Ovary (tissue), 3 donors: Measurements from ENCODE around the gene GNAI3.

Source experiments
- EP300 ChIP-seq: sonication (generic); formaldehyde crosslinking; IDR thresholded peaks from one replicate; pipeline ENCODE4 v1.6.1; 2017; ENCODE audit warnings: antibody characterized with exemption
- POLR2A ChIP-seq: fragments of 450-650 bp; IDR thresholded peaks from one replicate; pipeline ENCODE4 v1.6.1; 2017; ENCODE audit warnings: antibody characterized with exemption, mild to moderate bottlenecking, moderate library complexity
- TF ChIP-seq, protein P1 (sequence below), 3 donors: fragments of 450-650 bp in 2 of 3; fragments of 200-600 bp in 1 of 3; IDR thresholded peaks; one replicate each; pipeline versions ENCODE4 v1.5.1 to v1.8.0; 2016 to 2022; ENCODE audit warnings: antibody characterized with exemption in 3 of 3, mild to moderate bottlenecking in 1 of 3
- donor health status: DM: no; HTN: no; CAD: no.

DNA sequence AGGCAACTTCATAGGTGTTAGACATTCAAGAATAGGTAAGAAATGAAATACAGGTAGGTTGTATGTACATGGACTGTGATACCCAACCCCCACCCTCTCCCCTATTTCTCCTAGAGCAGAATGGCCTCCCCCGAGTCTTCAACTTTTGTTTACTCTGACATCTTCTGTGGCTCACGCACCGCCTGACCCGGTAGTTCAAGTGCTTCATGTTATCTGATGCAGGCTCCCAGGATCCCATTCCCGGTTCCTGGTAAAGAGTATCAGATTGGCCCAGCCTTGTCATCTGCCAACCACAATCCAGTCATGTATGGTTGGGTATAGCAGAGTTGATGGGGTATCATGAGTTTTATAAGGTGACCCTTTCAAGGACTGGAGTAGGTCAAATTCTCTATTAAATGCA lies 9.1 kb downstream of the GNAI3 start:
- TF ChIP-seq, protein P1, sequence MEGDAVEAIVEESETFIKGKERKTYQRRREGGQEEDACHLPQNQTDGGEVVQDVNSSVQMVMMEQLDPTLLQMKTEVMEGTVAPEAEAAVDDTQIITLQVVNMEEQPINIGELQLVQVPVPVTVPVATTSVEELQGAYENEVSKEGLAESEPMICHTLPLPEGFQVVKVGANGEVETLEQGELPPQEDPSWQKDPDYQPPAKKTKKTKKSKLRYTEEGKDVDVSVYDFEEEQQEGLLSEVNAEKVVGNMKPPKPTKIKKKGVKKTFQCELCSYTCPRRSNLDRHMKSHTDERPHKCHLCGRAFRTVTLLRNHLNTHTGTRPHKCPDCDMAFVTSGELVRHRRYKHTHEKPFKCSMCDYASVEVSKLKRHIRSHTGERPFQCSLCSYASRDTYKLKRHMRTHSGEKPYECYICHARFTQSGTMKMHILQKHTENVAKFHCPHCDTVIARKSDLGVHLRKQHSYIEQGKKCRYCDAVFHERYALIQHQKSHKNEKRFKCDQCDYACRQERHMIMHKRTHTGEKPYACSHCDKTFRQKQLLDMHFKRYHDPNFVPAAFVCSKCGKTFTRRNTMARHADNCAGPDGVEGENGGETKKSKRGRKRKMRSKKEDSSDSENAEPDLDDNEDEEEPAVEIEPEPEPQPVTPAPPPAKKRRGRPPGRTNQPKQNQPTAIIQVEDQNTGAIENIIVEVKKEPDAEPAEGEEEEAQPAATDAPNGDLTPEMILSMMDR (IDR thresholded peaks at IDR 0.05): no peak
- TF ChIP-seq POLR2A (no peak), EP300 (no peak)
